K562 (cell line): ENCODE data around the gene TRAF1.

Experiments used
- CTCF ChIP-seq, 3 experiments: IDR thresholded peaks in 2 of 3; conservative IDR thresholded peaks in 1 of 3; 2 replicates each; pipeline ENCODE4 v1.5.1; 2011 to 2012; ENCODE audit warnings: low read length in 3 of 3, mild to moderate bottlenecking in 3 of 3, control low read depth in 2 of 3, improper control_type of control experiment in 1 of 3, inconsistent platforms in 1 of 3, low read depth in 1 of 3, mixed read lengths in 1 of 3, moderate library complexity in 1 of 3; ENCODE audit not compliant: insufficient read depth in 2 of 3
- SIX5 ChIP-seq, 2 experiments: IDR thresholded peaks; 2 replicates each; pipeline ENCODE4 v1.6.1; 2011; ENCODE audit warnings: low read length in 2 of 2, borderline replicate concordance in 1 of 2, low read depth in 1 of 2, mild to moderate bottlenecking in 1 of 2, moderate library complexity in 1 of 2; ENCODE audit not compliant: insufficient read depth in 1 of 2
- TRIM28 ChIP-seq: fragments of 450-650 bp; IDR thresholded peaks from 2 replicates; pipeline ENCODE4 v1.6.1; 2017

- no peak for TF ChIP-seq CTCF (IDR thresholded peaks at IDR 0.05 in 2 of 3, conservative IDR thresholded peaks at IDR 0.05 in 1 of 3; ENCODE audit: insufficient read depth in 2 of 3, low read depth in 1 of 3, low read length in 3 of 3)
- no peak for TF ChIP-seq TRIM28
- TF ChIP-seq SIX5 (IDR thresholded peaks at IDR 0.05; ENCODE audit: borderline replicate concordance in 1 of 2, insufficient read depth in 1 of 2, low read depth in 1 of 2, low read length in 2 of 2): no peak
These were observed 53.1 kb downstream of the TRAF1 start for GRCh38 chr9:120873512-120873911.
